Esophagus muscularis mucosa (tissue), 4 donors: ENCODE measurements around the gene TRAF2. TPM values are rescaled to one million over a fixed set of nuclear protein-coding genes. Genes with fewer than 3 reads are reported as not detected.

Experiments
- DNase-seq: peaks from one replicate; pipeline ENCODE4 v3.0.0-alpha.2; 2017; ENCODE audit errors: extremely low spot score
- H3K27ac ChIP-seq, 4 donors: fragments of 200-600 bp; sonication (generic); replicated peaks in 1 of 4; 1 replicate in 3 of 4; 2 replicates in 1 of 4; pipeline ENCODE4 v1.5.1; 2016 to 2019; ENCODE audit warnings: mild to moderate bottlenecking in 1 of 4
- H3K27me3 ChIP-seq, 4 donors: fragments of 200-600 bp; sonication (generic); one replicate each; pipeline versions ENCODE4 v1.5.1 to v1.6.0; 2016 to 2019
- H3K36me3 ChIP-seq, 4 donors: fragments of 200-600 bp; sonication (generic); one replicate each; pipeline ENCODE4 v1.5.1; 2016 to 2019
- H3K4me1 ChIP-seq, 4 donors: fragments of 200-600 bp; sonication (generic); one replicate each; pipeline ENCODE4 v1.5.1; 2016 to 2019
- H3K4me3 ChIP-seq, 4 donors: fragments of 200-600 bp; sonication (generic); 1 replicate in 2 of 4; 2 replicates in 2 of 4; pipeline ENCODE4 v1.5.1; 2016 to 2019; ENCODE audit warnings: mild to moderate bottlenecking in 4 of 4, moderate library complexity in 1 of 4
- H3K9me3 ChIP-seq, 4 donors: fragments of 200-600 bp; sonication (generic); 1 replicate in 3 of 4; 2 replicates in 1 of 4; pipeline ENCODE4 v1.5.1; 2016 to 2019
- CTCF ChIP-seq, 3 experiments: fragments of 200-600 bp in 2 of 3; fragments of 450-650 bp in 1 of 3; sonication (generic) in 2 of 3; IDR thresholded peaks; one replicate each; pipeline ENCODE4 v1.5.1; 2017 to 2019; ENCODE audit warnings: antibody characterized with exemption in 3 of 3, mild to moderate bottlenecking in 2 of 3, moderate library complexity in 1 of 3
- EP300 ChIP-seq: sonication (generic); formaldehyde crosslinking; IDR thresholded peaks from one replicate; pipeline ENCODE4 v1.6.1; 2017; ENCODE audit warnings: antibody characterized with exemption
- POLR2A ChIP-seq: fragments of 450-650 bp; IDR thresholded peaks from one replicate; pipeline ENCODE4 v1.6.1; 2017; ENCODE audit warnings: antibody characterized with exemption, moderate library complexity, mild to moderate bottlenecking, low read depth
- POLR2AphosphoS5 ChIP-seq, 2 donors: sonication (generic); formaldehyde crosslinking; IDR thresholded peaks; one replicate each; pipeline ENCODE4 v1.6.1; 2017; ENCODE audit warnings: antibody characterized with exemption in 2 of 2
- WGBS: methylation state at CpG from one replicate; pipeline ENCODE4 v1.1.5; 2018; 5-methylcytosine and 5-hydroxymethylcytosine counted together
- intact Hi-C: fragments of 100-400 bp; cut with DNase I; formaldehyde crosslinking; loops from one replicate; pipeline ENCODE4 v1.15.1; 2023
- total RNA-seq, 4 donors: library from RNA; depleted of rRNA; stranded (reverse); fragments of >200 nt; gene quantifications; one replicate each; pipeline versions ENCODE4 v1.1.0 to v1.2.1, GENCODE V29; 2016

Gene TRAF2
- total RNA-seq, 4 donors from 2014 or later = 6.6 to 15.5 (median 12.4) TPM

GRCh38 chr9:136961279-136962065, 75.2 kb downstream of the TRAF2 start:
- Histone ChIP-seq H3K27ac (no peak overlapping the region), H3K4me1 (peaks cover 10 to 24% (median 20%) of the 10 kb centered on the region in 4 donors), H3K36me3 (no peaks in the 10 kb centered on the region), H3K27me3 (peaks cover 0 to 38% (median 0%) of the 10 kb centered on the region in 4 donors), H3K9me3 (no peaks in the 10 kb centered on the region), H3K4me3 (no peak overlapping the region)
- TF ChIP-seq EP300 (no peak), POLR2AphosphoS5 (IDR thresholded peaks at IDR 0.05) (no peak), CTCF (IDR thresholded peaks at IDR 0.05) (no peak), POLR2A (no peak)
- 78% methylated on average over 11 of the region's 23 CpGs for WGBS
- intact Hi-C loops = no loop called here
- DNase-seq = no peak

- DNase-seq = no peak
- Histone ChIP-seq H3K4me1 (peaks cover 10 to 25% (median 20%) of the 10 kb centered on the region in 4 donors), H3K9me3 (no peaks in the 10 kb centered on the region), H3K27ac (no peak overlapping the region), H3K36me3 (no peaks in the 10 kb centered on the region), H3K27me3 (peaks cover 0 to 38% (median 0%) of the 10 kb centered on the region in 4 donors), H3K4me3 (no peak overlapping the region)
- TF ChIP-seq CTCF (IDR thresholded peaks at IDR 0.05) (no peak), POLR2AphosphoS5 (IDR thresholded peaks at IDR 0.05) (no peak), EP300 (no peak), POLR2A (no peak)
- WGBS = 93% methylated on average over 9 of the region's 9 CpGs
- intact Hi-C loops = no loop called here
Observed at GRCh38 chr9:136962163-136962562, 75.8 kb downstream of the TRAF2 start.

GRCh38 chr9:136962701-136963248, 76.5 kb downstream of the TRAF2 start:
- no peak overlapping the region for H3K4me3 ChIP-seq
- no peak overlapping the region for H3K27ac ChIP-seq
- no peaks in the 10 kb centered on the region for H3K36me3 ChIP-seq
- TF ChIP-seq POLR2AphosphoS5 (IDR thresholded peaks at IDR 0.05) = no peak
- no peak for TF ChIP-seq EP300
- TF ChIP-seq CTCF (IDR thresholded peaks at IDR 0.05) = no peak
- no peak for TF ChIP-seq POLR2A
- H3K9me3 ChIP-seq = no peaks in the 10 kb centered on the region
- intact Hi-C loops = no loop called here
- peaks cover 10 to 25% (median 20%) of the 10 kb centered on the region in 4 donors for H3K4me1 ChIP-seq
- WGBS = 93% methylated on average over 6 of the region's 11 CpGs
- peaks cover 0 to 38% (median 0%) of the 10 kb centered on the region in 4 donors for H3K27me3 ChIP-seq
- no peak for DNase-seq

GRCh38 chr9:136963341-136963740, 77.0 kb downstream of the TRAF2 start:
- no peaks in the 10 kb centered on the region for H3K9me3 ChIP-seq
- WGBS = 87% methylated on average over 9 of the region's 15 CpGs
- no peak for DNase-seq
- H3K4me3 ChIP-seq = no peak overlapping the region
- no peaks in the 10 kb centered on the region for H3K36me3 ChIP-seq
- peaks cover 0 to 43% (median 0%) of the 10 kb centered on the region in 4 donors for H3K27me3 ChIP-seq
- TF ChIP-seq CTCF (IDR thresholded peaks at IDR 0.05) (no peak), POLR2AphosphoS5 (IDR thresholded peaks at IDR 0.05) (no peak), EP300 (no peak), POLR2A (no peak)
- no peak overlapping the region for H3K27ac ChIP-seq
- intact Hi-C loops = no loop called here
- H3K4me1 ChIP-seq = peaks cover 10 to 25% (median 20%) of the 10 kb centered on the region in 4 donors
